ENCODE results near the gene BRAT1.

The BRAT1 gene

DNA sequence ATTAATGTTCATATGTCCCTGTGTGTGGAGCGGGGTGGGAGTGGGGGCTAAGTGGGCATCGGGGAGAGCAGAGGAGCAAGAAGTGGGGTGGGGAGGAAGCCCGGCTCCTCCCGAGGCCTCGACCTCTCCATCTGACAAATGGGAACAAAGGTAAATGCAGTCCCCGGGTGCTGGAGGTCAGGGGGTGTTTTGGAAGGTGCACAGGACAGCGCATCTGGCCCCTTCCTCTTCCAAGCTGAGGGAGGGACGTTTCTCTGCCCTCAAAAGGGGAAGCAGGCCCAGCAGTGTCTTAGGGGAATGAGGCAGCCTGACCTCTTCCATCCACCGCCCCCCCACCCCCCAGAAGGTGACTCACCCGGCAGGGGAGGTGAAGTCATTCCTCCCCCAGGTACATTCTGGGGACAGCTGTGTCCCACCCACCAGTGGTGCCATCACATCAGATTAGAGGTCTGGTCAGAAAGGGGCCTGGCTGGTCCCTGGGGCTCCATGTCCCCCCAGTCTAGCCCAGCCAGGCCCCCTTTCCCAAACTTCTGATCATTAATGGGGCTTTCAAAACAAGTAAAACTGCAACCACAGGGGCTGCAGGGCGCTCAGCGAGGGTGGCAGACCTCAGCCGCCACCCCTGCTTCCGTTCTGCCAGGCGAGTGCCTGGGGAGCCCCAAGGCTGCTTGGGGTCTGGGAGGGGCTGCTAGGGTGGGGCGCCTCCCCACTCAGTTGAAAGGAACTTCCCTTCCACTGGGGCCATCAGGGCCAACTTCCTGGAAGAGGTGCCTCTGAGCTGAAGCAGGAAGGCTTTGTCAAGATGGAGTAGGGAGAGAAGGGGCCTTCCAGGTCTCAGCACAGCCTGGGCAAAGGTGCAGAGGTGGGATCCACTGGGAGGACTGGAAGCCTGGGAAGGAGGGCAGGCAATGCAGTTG lies 25.0 kb downstream of the BRAT1 start:
- TF ChIP-seq POLR2A (IDR thresholded peaks at IDR 0.05; ENCODE audit: low read length), result no peak
- no peak for TF ChIP-seq GATA1 (IDR thresholded peaks at IDR 0.05; ENCODE audit: low read depth, low read length)
- DNase-seq, result peak in 1 of 2 experiments; percentile 21

DNA sequence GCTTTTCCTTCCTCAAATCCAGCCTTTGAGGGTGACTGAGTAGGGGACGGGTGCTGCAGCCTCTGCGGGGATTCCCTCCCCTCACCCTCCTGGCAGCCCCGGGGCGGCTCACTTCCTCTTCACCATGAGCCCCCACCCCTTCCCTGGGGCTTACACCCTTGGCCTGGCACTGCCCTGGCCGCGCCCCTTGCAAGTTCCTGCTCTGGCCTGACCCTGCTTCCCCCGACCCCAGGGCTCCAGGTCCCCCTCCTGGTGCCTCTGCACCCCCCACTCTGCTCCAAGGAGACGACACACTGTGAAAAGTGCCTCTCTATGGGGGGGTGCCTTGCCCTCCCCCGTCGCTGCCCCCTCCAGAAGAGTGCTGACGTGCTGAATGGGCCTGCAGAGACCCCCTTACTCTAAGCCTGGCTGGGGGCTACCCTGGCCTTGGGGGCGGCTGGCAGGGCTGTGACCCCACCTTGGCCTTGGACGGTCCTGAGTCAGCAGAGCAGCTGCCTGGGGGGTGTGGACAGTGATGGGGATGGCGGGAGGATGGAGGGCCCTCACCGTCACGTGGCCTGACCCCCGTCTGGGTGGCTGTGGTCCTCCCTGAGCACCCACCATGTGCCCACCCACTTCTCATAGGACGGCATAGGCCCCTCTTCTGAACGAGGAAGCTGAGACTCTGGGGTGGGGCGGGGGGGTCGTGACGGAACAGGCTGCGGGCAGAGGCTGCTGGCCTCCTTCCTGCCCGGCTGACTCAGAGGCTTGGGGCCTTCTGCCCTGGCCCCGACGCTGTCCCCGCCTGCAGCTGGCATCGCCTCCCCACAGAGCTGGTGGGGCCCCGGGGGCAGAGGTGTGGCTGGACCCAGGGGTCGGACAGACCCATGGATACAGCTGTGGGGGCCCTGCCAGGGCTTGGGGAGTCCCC lies 25.9 kb downstream of the BRAT1 start:
- TF ChIP-seq POLR2A (IDR thresholded peaks at IDR 0.05; ENCODE audit: low read length) (no peak), GATA1 (IDR thresholded peaks at IDR 0.05; ENCODE audit: low read depth, low read length) (no peak)
- peak in 1 of 2 experiments; percentile 14 for DNase-seq

- no peak for TF ChIP-seq GATA1 (IDR thresholded peaks at IDR 0.05; ENCODE audit: low read depth, low read length)
- TF ChIP-seq POLR2A (IDR thresholded peaks at IDR 0.05; ENCODE audit: low read length), result no peak
- no peak for DNase-seq
These were observed 26.7 kb downstream of the BRAT1 start for GRCh38 chr7:2528481-2529095.

- DNase-seq, result peak; percentile 32 to 46
- no peak for TF ChIP-seq GATA1 (IDR thresholded peaks at IDR 0.05; ENCODE audit: low read depth, low read length)
- no peak for TF ChIP-seq POLR2A (IDR thresholded peaks at IDR 0.05; ENCODE audit: low read length)
These were observed 27.5 kb downstream of the BRAT1 start for GRCh38 chr7:2527505-2528467.

- TF ChIP-seq POLR2A (IDR thresholded peaks at IDR 0.05; ENCODE audit: low read length) (no peak), GATA1 (IDR thresholded peaks at IDR 0.05; ENCODE audit: low read depth, low read length) (no peak)
- DNase-seq, result no peak
These were observed 28.4 kb downstream of the BRAT1 start for GRCh38 chr7:2526659-2527504.

DNA sequence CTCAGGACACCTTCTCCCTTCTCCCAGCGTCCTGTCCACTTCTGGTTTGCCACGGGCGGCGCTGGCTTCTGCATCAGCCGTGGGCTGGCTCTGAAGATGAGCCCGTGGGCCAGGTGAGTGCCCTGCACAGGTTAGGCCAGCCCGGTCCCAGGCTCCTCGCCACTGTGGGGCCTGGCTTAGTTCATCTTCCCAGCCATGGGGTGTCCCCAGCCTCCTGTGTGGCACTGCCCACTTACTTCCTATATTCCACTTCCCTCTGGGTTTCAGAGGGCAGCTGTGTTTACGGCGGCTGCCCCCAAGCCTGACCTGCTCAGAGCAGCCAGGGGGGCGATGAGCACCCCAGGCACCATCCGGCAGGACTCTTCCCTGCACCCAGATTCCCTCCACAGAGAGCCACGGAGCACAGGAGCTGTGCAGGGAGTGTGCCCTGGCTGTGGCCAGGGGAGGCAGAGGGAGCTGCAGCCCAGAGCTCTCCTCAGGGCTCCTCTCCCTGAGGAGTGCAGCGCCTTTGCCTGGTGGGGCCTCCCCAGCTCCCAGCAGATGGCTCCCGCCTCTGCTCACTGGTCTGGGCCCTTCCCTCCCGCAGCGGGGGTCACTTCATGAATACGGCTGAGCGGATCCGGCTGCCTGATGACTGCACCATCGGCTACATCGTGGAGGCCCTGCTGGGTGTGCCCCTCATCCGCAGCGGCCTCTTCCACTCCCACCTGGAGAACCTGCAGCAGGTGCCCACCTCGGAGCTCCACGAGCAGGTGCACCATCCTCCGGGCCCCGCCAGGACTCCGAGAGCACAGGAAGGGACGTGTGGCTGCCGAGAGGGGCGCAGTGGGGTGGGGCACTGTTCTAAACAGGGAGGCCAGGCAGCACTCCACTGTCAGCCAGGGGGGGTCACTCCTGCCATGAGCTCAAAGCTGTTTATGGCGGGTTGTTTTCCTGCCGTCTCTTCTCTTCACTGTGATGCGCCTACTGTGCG lies 29.4 kb downstream of the BRAT1 start:
- TF ChIP-seq GATA1 (IDR thresholded peaks at IDR 0.05; ENCODE audit: low read depth, low read length) (no peak), POLR2A (IDR thresholded peaks at IDR 0.05; ENCODE audit: low read length) (no peak)
- no peak for DNase-seq

DNA sequence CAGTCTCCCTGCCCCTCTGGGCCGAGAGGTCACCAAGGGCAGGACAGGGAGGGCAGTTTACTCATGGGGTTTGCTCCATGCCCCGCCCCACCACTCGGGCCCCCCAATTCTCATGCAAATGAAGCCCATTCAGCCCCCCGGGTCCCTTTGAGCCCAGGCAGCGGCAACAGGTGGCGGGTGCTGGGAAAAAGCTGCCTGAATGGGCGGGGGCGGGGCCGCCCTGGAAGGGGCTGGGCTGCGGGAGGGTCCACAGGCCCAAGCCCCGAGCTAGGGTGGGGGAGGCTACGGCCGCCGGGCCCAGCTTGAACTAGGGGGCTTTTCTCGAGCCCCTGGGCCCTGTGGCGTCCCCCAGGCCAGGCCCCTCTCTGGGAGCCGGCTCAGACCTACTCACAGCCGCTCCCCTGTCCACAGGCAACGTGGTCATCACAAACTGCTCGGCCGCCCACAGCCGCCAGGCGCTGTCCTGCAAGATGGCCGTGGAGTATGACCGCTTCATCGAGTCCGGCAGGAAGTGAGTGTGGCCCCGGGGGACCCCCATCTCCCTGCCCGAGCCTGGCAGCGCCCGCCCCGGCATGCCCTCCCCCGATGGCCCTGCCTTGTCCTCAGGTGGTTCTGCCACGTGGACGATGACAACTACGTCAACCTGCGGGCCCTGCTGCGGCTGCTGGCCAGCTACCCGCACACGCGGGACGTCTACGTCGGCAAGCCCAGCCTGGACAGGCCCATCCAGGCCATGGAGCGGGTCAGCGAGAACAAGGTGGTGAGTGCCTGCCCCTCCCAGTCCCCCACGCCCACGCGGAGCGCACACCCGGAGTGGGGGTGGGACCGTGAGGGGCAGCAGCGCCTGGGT lies 30.3 kb downstream of the BRAT1 start:
- TF ChIP-seq GATA1 (IDR thresholded peaks at IDR 0.05; ENCODE audit: low read depth, low read length) (no peak), POLR2A (IDR thresholded peaks at IDR 0.05; ENCODE audit: low read length) (no peak)
- DNase-seq, result no peak

- TF ChIP-seq POLR2A (IDR thresholded peaks at IDR 0.05; ENCODE audit: low read length), result no peak
- no peak for TF ChIP-seq GATA1 (IDR thresholded peaks at IDR 0.05; ENCODE audit: low read depth, low read length)
- DNase-seq, result no peak
These were observed 31.1 kb downstream of the BRAT1 start for GRCh38 chr7:2523941-2524807.

- TF ChIP-seq GATA1 (IDR thresholded peaks at IDR 0.05; ENCODE audit: low read depth, low read length), result no peak
- no peak for TF ChIP-seq POLR2A (IDR thresholded peaks at IDR 0.05; ENCODE audit: low read length)
- no peak for DNase-seq
These were observed 31.8 kb downstream of the BRAT1 start for GRCh38 chr7:2523461-2523936.
